A549 (cell line): Measurements from ENCODE around the gene FBRSL1. TPM values are rescaled to one million over a fixed set of nuclear protein-coding genes. Genes with fewer than 3 reads are reported as not detected.

Experiments used
- ATAC-seq, 2 experiments: fragments of 200-7000 bp in 1 of 2; fragments of >200 bp in 1 of 2; cut with Nextera tagmentation in 1 of 2; cut with Tn5 transposase in 1 of 2; 3 replicates each; pipeline versions ENCODE4 v1.8.0 to v1.9.1; 2018 to 2020; ENCODE audit warnings: mild to moderate bottlenecking in 1 of 2, moderate library complexity in 1 of 2
- CTCF ChIA-PET: fragments of 300-600 bp; sonication (Branson Sonifier 250); formaldehyde crosslinking; extraction: SDS; loops from one replicate; lab custom pipeline; 2021; ENCODE audit warnings: antibody characterized with exemption, inconsistent platforms; lab: Yijun Ruan, JAX
- POLR2A ChIA-PET: fragments of 350-600 bp; formaldehyde crosslinking; extraction: SDS; loops from one replicate; lab custom pipeline; 2021; ENCODE audit warnings: antibody characterized with exemption, inconsistent platforms; lab: Yijun Ruan, JAX
- DNase-seq, 2 experiments: peaks; one replicate each; pipeline versions ENCODE4 v3.0.0 to v3.0.0-alpha.2; 2011 to 2016; ENCODE audit warnings: low read depth in 1 of 2, low spot score in 1 of 2
- FAIRE-seq: peaks from 2 replicates; lab custom pipeline; 2011; peaks lifted over from hg19 to GRCh38; lab: Jason Lieb, UNC
- H3K27ac ChIP-seq, 2 experiments: fragments of >200 bp; sonication (Bioruptor Twin); formaldehyde crosslinking; 3 replicates each; pipeline ENCODE4 v1.5.1; 2016 to 2017
- H3K4me1 ChIP-seq: fragments of >200 bp; sonication (Bioruptor Twin); formaldehyde crosslinking; 3 replicates; pipeline ENCODE4 v1.6.1; 2016
- H3K4me2 ChIP-seq: fragments of >200 bp; sonication (Bioruptor Twin); formaldehyde crosslinking; 3 replicates; pipeline ENCODE4 v1.6.1; 2016
- H3K4me3 ChIP-seq: fragments of >200 bp; sonication (Bioruptor Twin); formaldehyde crosslinking; 3 replicates; pipeline ENCODE4 v1.5.1; 2016
- H3K9me3 ChIP-seq: fragments of >200 bp; sonication (Bioruptor Twin); formaldehyde crosslinking; 3 replicates; pipeline ENCODE4 v1.6.1; 2016
- CBX2 ChIP-seq: fragments of 200-600 bp; sonication (generic); IDR thresholded peaks from 2 replicates; pipeline ENCODE4 v1.6.1; 2016; ENCODE audit warnings: low read depth, mild to moderate bottlenecking, borderline replicate concordance
- CBX8 ChIP-seq: fragments of 200-600 bp; sonication (generic); IDR thresholded peaks from 2 replicates; pipeline ENCODE4 v1.6.1; 2016
- CEBPB ChIP-seq, 2 experiments: fragments of >200 bp in 1 of 2; sonication (Bioruptor Twin) in 1 of 2; formaldehyde crosslinking in 1 of 2; IDR thresholded peaks; 2 replicates each; pipeline ENCODE4 v1.6.1; 2012 to 2016
- CHD2 ChIP-seq: fragments of 150-350 bp; IDR thresholded peaks from 2 replicates; pipeline ENCODE4 v1.6.1; 2014; ENCODE audit warnings: low read length; ENCODE audit not compliant: partially characterized antibody
- E2F6 ChIP-seq: IDR thresholded peaks from 2 replicates; pipeline ENCODE4 v1.6.1; 2012; ENCODE audit warnings: low read depth, borderline replicate concordance
- ELK1 ChIP-seq: fragments of 150-350 bp; IDR thresholded peaks from 2 replicates; pipeline ENCODE4 v1.6.1; 2014; ENCODE audit warnings: low read depth, mild to moderate bottlenecking, low read length
- ESRRA ChIP-seq: fragments of 150-350 bp; IDR thresholded peaks from 2 replicates; pipeline ENCODE4 v1.6.1; 2014; ENCODE audit warnings: mild to moderate bottlenecking, low read length, borderline replicate concordance
- FOXS1 ChIP-seq: fragments of 250-450 bp; sonication (Bioruptor Pico); IDR thresholded peaks from 2 replicates; pipeline ENCODE4 v1.5.0; 2020; ENCODE audit warnings: mild to moderate bottlenecking, moderate library complexity
- HES2 ChIP-seq: fragments of >200 bp; sonication (Bioruptor Twin); formaldehyde crosslinking; IDR thresholded peaks from 2 replicates; pipeline ENCODE4 v1.6.1; 2016
- JUN ChIP-seq, 2 experiments: fragments of >200 bp; sonication (Bioruptor Twin); formaldehyde crosslinking; IDR thresholded peaks; 2 replicates in 1 of 2; 3 replicates in 1 of 2; pipeline ENCODE4 v1.6.1; 2016 to 2017
- JUNB ChIP-seq: fragments of >200 bp; sonication (Bioruptor Twin); formaldehyde crosslinking; IDR thresholded peaks from 2 replicates; pipeline ENCODE4 v1.6.1; 2016
- KDM5A ChIP-seq: fragments of 200-600 bp; sonication (generic); IDR thresholded peaks from 2 replicates; pipeline ENCODE4 v1.6.1; 2016; ENCODE audit warnings: antibody characterized with exemption, mild to moderate bottlenecking
- MYC ChIP-seq: IDR thresholded peaks from 2 replicates; pipeline ENCODE4 v1.6.1; 2012; ENCODE audit warnings: mild to moderate bottlenecking, inconsistent platforms, low read length, improper control_type of control experiment, borderline replicate concordance
- NPAS2 ChIP-seq: fragments of 250-450 bp; sonication (Bioruptor Pico); IDR thresholded peaks from 2 replicates; pipeline ENCODE4 v1.8.0; 2022; ENCODE audit warnings: mild to moderate bottlenecking, moderate library complexity, borderline replicate concordance
- PBX3 ChIP-seq: IDR thresholded peaks from 2 replicates; pipeline ENCODE4 v1.6.1; 2012
- PHF8 ChIP-seq: fragments of 200-600 bp; sonication (generic); IDR thresholded peaks from 2 replicates; pipeline ENCODE4 v1.6.1; 2016; ENCODE audit warnings: low read depth, mild to moderate bottlenecking, antibody characterized with exemption, moderate library complexity, borderline replicate concordance
- RARB ChIP-seq: fragments of 250-450 bp; sonication (Bioruptor Pico); IDR thresholded peaks from 2 replicates; pipeline ENCODE4 v1.8.0; 2021; ENCODE audit warnings: mild to moderate bottlenecking, moderate library complexity
- RCOR1 ChIP-seq: fragments of 150-350 bp; IDR thresholded peaks from 2 replicates; pipeline ENCODE4 v1.6.1; 2014; ENCODE audit warnings: antibody characterized with exemption, low read length, low read depth
- SMC3 ChIP-seq: fragments of >200 bp; sonication (Bioruptor Twin); formaldehyde crosslinking; IDR thresholded peaks from 3 replicates; pipeline ENCODE4 v1.6.1; 2018; ENCODE audit warnings: inconsistent platforms
- TFCP2L1 ChIP-seq: fragments of 250-450 bp; sonication (Bioruptor Pico); IDR thresholded peaks from 2 replicates; pipeline ENCODE4 v1.5.0; 2021; ENCODE audit warnings: mild to moderate bottlenecking
- TP53 ChIP-seq: fragments of 250-450 bp; sonication (Bioruptor Pico); IDR thresholded peaks from 2 replicates; pipeline ENCODE4 v1.5.0; 2021; ENCODE audit warnings: mild to moderate bottlenecking, moderate library complexity
- WGBS: methylation state at CpG from one replicate; pipeline ENCODE4 v1.1.6; 2017; ENCODE audit errors: missing lambda C conversion rate; 5-methylcytosine and 5-hydroxymethylcytosine counted together
- polyA plus RNA-seq, 4 experiments: library from polyadenylated mRNA; depleted of rRNA in 3 of 4; stranded (reverse); fragments of >200 nt; fragmentation: RNase III in 1 of 4; extraction: RNeasy Plus Mini Kit Qiagen cat#74134 plus additional on column Dnase treatment in 1 of 4; gene quantifications; 2 replicates in 3 of 4; 3 replicates in 1 of 4; pipeline ENCODE4 v1.2.3, GENCODE V29; 2011 to 2017
- TF ChIP-seq, protein P1 (sequence below): fragments of 200-600 bp; sonication (generic); IDR thresholded peaks from 2 replicates; pipeline ENCODE4 v1.6.1; 2016; ENCODE audit warnings: antibody characterized with exemption, mild to moderate bottlenecking, moderate library complexity

FBRSL1 gene
- polyA plus RNA-seq, 2 of the 4 experiments (the other 2 are of a cell fraction), result 3.0 to 32.8 TPM

GRCh38 chr12:132479291-132479690 is 10.7 kb upstream of the FBRSL1 start:
- ATAC-seq, result peak in 1 of 2 experiments; percentile 9; a peak in 3 of 6 replicates
- no peak for TF ChIP-seq ELK1
- TF ChIP-seq ESRRA, result no peak
- TF ChIP-seq JUN (IDR thresholded peaks at IDR 0.05), result no peak
- TF ChIP-seq JUNB, result no peak
- no peak for TF ChIP-seq MYC
- TF ChIP-seq KDM5A, result no peak
- no peak for TF ChIP-seq SMC3
- no peak for TF ChIP-seq CBX2
- TF ChIP-seq, protein P1, sequence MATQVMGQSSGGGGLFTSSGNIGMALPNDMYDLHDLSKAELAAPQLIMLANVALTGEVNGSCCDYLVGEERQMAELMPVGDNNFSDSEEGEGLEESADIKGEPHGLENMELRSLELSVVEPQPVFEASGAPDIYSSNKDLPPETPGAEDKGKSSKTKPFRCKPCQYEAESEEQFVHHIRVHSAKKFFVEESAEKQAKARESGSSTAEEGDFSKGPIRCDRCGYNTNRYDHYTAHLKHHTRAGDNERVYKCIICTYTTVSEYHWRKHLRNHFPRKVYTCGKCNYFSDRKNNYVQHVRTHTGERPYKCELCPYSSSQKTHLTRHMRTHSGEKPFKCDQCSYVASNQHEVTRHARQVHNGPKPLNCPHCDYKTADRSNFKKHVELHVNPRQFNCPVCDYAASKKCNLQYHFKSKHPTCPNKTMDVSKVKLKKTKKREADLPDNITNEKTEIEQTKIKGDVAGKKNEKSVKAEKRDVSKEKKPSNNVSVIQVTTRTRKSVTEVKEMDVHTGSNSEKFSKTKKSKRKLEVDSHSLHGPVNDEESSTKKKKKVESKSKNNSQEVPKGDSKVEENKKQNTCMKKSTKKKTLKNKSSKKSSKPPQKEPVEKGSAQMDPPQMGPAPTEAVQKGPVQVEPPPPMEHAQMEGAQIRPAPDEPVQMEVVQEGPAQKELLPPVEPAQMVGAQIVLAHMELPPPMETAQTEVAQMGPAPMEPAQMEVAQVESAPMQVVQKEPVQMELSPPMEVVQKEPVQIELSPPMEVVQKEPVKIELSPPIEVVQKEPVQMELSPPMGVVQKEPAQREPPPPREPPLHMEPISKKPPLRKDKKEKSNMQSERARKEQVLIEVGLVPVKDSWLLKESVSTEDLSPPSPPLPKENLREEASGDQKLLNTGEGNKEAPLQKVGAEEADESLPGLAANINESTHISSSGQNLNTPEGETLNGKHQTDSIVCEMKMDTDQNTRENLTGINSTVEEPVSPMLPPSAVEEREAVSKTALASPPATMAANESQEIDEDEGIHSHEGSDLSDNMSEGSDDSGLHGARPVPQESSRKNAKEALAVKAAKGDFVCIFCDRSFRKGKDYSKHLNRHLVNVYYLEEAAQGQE, result no peak
- no peak for TF ChIP-seq TFCP2L1
- TF ChIP-seq HES2, result no peak
- no peak for TF ChIP-seq RCOR1
- CTCF ChIA-PET, result interaction anchor here (0.7 to 0.9 kb wide), 2 partner anchors 44 to 46 kb away, joined by 3 read pairs; no protein-coding TSS in a partner anchor
- no peaks in the 10 kb centered on the region for H3K9me3 ChIP-seq
- no peak for DNase-seq
- H3K27ac ChIP-seq, result no peak overlapping the region
- no peak overlapping the region for H3K4me2 ChIP-seq
- POLR2A ChIA-PET, result no interaction called here
- no peak overlapping the region for H3K4me3 ChIP-seq
- H3K4me1 ChIP-seq, result 0 out of 3 replicates have a peak, but pooled peaks cover 3% of the 10 kb centered on the region
- 65% methylated on average over 9 of the region's 13 CpGs for WGBS
- FAIRE-seq, result no peak

- DNase-seq (no peak), ATAC-seq (no peak), FAIRE-seq (no peak)
- H3K4me1 ChIP-seq, result 0 out of 3 replicates have a peak, but pooled peaks cover 3% of the 10 kb centered on the region
- H3K4me3 ChIP-seq, result no peak overlapping the region
- TF ChIP-seq TP53 (CRISPR knock-in tag) (no peak), CEBPB (IDR thresholded peaks at IDR 0.05) (no peak), PHF8 (no peak), TFCP2L1 (no peak), PBX3 (no peak), CBX8 (no peak), FOXS1 (CRISPR knock-in tag) (no peak), NPAS2 (CRISPR knock-in tag) (no peak), CHD2 (no peak), E2F6 (no peak), RARB (no peak), HES2 (no peak)
- CTCF ChIA-PET, result interaction anchor here (0.9 to 3.1 kb wide), 2 partner anchors 46 to 66 kb away, joined by 3 to 9 read pairs; no protein-coding TSS in a partner anchor
- no peak overlapping the region for H3K4me2 ChIP-seq
- H3K9me3 ChIP-seq, result no peaks in the 10 kb centered on the region
- WGBS, result 76% methylated on average over 36 of the region's 38 CpGs
- POLR2A ChIA-PET, result no interaction called here
- no peak overlapping the region for H3K27ac ChIP-seq
These were observed 9.9 kb upstream of the FBRSL1 start for GRCh38 chr12:132479938-132480622.
